GM18907 (cell line): ENCODE results near the gene ASRGL1.

Source experiments
- ATAC-seq: cut with Tn5 transposase; IDR thresholded peaks from one replicate; pipeline ENCODE4 v1.9.1; 2021; ENCODE audit warnings: mild to moderate bottlenecking, moderate library complexity; ENCODE audit not compliant: unreplicated experiment

Gene ASRGL1

DNA sequence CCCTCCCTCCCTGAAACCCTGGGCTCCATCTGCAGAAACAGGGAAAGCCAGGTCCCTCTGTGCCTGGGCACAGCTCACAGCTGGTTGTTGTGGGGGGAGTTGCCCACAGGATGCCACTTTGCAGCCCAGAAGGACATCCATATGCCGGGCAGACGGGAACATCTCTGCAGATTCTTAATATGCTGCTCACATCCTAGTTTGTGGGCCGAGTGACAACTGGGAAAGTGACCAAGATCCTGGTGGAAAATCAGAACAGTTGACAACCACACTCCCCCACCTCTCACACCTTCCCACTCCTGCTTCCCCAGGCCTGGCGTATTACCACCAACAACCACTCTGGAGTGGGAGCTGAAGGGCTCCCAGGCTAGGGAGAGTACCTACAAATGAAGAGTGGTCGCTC, 74.3 kb downstream of the ASRGL1 start:
- no peak for ATAC-seq

DNA sequence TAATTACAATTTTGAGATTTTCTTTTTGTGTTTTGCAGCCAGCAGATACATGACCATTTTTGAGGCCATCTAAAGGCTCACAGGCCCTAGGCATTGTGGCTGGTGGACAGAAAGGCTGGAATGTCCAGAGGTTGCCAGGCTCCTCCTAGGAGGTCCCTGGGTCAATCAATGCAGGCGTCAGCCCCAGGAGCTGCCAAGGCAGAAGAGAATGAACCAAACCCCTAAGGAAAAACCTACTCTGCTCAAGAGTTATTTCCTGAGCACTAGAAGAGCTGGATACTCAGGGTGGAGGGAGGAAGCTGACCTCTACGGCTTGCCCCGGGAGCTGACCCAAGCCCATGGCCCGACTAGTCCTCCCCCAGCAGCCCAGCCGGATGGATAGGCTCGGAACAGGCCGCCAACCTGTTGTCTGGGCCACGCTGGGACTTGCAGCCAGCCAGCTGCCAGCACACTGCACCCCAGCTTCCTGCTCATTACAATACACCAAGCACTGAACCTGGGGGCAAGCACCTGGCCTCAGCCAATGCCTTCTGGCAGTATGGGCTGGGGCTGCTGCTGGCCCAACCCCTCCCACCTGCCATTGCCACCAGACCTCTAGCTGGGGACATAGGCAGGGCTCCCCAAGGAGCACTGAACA, 75.9 kb downstream of the ASRGL1 start:
- no peak for ATAC-seq

DNA sequence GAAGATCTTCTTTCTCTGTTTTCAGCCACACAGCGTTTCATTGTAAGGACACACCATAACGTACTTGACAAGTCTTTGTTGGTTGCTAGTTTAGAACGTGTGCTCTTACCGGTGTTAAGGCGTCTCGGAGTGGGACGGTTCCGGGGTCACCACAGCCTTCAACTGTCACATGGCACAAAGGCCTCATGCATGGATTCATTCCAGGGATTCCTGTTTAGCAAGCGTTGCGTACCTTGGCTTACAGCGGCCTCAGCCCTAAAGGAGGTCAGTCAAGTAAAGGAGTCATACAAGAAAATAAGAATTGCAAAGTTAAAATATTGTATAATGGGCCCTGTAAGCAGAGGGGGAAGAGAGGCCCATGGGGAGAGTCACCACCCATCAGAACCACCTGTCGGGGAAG, 79.3 kb downstream of the ASRGL1 start:
- ATAC-seq = no peak

DNA sequence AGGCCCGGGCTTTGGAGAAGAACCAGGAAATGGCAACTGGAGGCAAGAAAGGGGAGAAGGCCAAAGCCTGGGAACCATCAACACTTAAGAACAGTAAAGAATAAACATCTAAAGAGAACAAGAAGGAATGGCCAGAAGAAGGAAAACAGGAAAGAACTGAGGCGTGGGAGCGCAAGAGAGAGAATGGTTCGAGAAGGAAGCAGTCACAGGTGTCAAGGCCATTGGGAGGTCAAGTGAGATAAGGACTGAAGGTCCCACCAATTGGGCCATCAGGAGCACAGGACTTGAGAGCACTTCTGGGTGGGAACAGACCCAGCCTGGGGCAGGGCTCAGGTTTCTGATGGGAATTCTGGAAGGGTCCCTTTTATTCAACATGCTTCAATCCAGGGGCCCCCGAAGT, 80.9 kb downstream of the ASRGL1 start:
- no peak for ATAC-seq

DNA sequence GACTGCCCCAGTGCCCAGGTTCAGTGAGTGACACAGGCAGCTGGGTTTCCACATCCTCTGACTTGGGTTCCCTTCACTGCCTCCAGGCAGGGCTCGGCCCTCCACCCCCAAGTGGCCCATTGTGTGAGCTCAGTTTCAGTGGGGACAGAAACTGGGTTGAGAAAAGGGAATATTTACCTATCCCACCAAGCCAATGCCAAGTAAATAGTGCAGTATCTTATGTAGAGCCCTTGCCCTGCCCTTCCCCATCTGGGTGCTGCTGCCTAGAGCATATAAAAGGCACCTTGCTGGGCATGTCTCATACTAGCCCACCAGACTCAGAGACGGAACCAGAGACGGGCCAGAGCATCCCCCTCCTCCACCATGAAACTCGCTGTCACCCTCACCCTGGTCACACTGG, 81.5 kb downstream of the ASRGL1 start, which contains the start of gene SCGB1A1:
SCGB1A1 (plus strand) TSS at position 301 of the 400 bp plus-strand sequence; CDS start at position 364, 63 bp downstream.
- no peak for ATAC-seq

DNA sequence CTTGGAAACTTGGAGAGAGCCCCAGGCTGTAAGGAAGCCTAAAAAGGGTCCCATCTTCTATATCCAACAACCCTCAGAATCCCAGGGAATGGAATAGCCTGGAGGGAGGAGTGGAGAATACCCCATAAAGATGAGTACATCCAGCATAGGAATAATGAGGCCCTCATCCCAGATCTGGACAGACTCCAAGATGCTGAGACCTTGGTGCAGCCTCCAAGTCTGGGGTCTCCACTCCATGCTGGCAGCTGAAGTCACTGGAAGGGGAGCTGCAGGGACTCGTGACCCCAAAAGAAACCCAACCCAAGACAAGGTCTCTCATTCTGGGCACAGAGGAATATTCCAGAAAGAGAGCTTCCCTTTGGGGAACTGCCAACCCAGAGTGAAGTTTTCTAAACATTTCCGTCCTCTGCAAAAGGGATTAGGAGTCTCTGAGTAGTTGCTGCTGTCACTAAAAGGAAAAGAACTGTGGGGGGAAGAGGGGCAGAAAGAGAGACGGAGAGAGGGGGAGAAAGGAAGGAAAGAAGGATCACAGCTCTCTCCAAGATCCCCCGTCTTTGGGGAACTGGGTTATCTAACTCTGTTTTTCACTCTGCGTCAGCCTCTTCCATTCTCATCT, 82.2 kb downstream of the ASRGL1 start:
- ATAC-seq = no peak

DNA sequence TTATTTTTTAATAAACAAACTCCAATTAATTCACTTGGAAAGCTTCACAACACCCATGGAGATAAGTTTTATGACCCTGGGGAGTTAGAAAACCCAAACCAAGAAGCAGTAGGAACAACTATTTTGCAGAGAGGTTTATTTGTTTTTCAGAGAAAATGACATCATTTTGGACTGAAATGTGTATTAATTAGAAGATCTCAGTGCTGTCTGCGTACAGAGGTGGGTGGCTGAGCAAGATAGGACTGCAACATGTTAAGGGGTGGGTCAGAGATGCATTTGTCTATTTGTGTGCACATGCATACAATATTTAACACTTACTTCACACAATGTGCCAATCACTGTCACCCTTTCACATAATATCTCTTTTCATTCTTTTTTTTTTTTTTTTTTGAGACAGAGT, 82.7 kb downstream of the ASRGL1 start:
- no peak for ATAC-seq

DNA sequence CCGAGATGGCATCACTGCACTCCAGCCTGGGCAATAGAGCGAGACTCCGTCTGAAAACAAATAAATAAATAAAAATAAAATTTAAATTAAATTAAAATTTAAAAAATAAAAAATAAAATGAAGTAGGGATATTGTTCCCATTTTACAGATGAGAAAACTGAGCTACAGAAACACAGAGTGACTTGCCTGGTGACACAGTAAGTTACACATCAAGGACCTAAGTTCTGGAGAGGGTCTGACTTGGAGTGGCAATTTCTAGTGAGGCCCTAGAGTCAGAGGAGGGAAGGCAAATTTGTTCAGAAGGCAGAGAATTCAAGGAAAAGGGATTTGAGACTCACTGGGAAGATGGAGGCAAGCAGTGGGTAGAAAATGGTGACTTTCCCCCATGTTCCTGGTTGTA, 83.6 kb downstream of the ASRGL1 start:
- ATAC-seq = no peak

DNA sequence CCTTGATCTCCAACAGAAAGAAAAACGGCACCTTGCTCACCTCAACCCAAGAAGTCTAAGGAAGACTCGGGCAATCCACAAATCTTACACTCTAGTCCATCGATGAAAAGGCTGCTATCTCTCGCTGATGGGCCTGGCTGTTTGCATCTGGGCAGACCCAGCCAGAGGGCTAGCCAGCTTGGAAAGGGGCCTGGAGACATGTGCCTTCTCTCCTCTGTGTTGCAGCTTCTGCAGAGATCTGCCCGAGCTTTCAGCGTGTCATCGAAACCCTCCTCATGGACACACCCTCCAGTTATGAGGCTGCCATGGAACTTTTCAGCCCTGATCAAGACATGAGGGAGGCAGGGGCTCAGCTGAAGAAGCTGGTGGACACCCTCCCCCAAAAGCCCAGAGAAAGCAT, 84.7 kb downstream of the ASRGL1 start:
- no peak for ATAC-seq

DNA sequence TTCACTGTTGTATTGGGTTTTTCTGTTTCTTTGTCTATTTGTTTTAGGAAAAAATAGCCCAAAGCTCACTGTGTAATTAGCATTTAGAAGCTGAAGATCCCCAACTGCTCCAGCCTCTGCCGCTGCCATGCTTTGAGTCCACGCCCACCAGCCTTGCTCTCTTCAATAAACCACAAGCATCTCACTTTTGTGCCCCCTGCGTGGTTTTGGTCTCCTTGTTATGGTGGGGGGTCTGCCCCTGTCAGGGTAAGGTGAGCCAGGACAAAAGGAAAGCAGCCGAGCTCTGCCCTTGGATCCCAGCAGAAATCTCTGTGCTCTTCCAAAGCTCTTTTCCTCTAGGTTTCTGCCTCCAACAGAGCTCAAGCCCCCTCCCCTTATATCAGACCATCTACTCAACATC, 85.8 kb downstream of the ASRGL1 start:
- no peak for ATAC-seq

DNA sequence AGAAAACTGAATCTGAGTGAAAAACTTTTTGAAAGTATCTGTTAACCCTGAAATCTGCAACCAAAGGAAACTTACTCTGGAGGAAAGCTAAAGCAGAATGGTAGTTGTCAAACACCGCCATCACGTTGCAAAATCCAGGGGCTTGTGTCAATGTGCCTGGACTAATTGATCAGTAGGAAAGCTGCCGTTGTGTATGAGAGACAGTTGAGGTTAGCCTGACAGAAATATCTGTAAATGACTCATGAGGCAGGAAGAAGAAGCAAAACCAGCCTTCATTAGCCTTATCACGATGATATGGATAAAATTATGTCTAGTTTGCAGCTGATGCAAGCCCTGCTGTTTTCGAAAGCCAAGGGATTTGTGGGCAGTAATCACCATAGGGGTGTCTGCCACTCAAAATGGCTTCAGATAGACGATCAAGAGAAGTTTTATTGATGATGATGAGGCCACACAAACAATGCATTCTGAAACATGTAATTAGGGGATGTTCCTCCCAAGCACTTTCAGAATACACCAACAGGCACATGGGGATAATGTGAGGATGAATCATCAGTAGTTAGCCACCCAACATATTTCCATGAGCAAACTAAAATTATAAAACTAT, 90.5 kb downstream of the ASRGL1 start:
- no peak for ATAC-seq

DNA sequence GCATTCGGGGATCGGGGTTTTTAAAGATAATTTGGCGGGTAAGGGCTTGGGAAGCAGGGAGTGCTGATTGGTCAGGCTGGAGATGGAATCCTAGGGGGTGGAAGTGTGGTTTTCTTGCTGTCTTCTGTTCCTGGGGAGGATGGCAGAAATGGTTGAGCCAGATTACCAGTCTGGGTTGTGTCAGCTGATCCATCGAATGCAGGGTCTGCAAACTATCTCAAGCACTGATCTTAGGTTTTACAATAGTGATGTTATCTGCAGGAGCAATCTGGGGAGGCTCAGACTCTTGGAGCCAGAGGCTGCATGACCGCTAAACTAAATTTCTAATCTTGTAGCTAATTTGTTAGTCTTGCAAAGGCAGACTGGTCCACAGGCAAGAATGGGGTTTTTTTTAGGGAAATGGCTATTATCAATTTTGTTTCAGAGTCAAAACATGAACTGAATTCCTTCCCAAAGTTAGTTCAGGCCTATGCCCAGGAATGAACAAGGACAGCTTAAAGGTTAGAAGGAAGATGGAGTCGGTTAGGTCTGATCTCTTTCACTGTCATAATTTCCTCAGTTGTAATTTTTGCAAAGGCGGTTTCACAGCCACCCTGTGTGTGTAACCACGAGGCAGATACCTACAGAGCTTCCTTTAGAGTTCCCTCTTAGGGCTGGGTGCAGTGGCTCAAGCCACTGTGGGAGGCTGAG, 91.8 kb downstream of the ASRGL1 start:
- no peak for ATAC-seq

DNA sequence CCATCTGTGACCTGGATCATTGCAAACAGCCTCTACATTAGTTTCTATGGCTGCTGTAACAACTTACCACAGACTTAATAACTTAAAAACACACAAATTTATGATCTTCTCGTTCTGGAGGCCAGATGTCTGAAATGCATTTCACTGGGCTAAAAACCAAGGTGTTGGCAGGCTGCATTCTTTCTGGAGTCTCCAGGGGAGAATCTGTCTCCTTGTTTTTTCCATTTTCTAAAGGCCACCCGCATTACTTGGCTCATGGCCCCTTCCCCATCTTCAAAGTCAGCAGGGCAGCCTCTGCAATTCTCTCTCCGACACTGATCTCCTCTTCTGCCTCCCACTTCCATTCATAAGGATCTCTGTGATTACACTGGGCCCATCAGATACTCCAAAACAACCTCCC, 93.2 kb downstream of the ASRGL1 start:
- ATAC-seq = no peak

DNA sequence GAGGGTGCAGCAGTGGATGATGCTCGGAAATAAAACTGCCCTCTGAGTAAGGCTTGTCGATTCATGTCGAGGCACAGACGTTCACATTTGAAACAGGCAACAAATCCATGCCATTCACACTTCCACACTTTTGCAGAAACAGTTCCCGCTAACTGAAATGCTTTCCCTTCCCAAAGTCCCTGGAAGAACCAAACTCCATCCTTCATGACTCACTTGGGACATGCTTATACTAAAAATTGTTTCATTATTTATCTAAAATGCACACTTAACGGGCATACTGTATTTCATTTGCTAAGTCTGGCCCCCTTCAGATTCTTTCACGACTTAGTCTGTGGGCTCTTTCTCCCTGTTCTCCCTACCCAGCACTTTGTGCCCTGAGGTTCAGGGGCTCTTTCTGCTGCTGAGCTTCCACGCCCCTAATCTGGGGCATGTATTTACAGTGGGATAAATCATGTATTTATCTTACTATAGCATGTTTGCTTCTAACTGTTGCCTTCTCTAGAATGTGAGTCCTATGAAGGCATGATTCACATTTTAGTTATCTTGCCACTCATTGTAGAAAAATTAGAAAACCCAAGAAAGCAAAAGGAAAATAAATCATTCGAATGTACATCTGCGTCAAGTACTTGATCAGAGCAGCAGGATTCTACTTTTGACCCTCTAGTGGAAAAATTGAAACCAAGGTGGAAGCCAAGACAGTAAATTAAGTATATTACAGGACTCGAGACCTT, 94.1 kb downstream of the ASRGL1 start:
- ATAC-seq = no peak

DNA sequence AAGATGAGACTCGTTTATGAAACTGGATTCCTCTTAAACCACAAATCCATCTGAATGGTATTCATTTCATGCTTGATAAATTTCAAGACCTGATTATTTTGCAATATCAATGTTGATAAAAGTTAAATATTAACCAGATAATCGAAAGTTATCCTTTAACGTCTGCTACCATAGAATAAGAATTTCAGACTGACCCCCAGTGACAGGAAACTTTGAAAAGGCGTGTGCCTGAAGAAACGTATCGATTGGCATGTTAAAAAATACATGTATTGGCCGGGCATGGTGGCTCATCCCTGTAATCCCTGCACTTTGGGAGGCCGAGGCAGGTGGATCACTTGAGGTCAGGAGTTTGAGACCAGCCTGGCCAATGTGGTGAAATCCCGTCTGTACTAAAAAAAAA, 95.4 kb downstream of the ASRGL1 start:
- ATAC-seq = no peak

DNA sequence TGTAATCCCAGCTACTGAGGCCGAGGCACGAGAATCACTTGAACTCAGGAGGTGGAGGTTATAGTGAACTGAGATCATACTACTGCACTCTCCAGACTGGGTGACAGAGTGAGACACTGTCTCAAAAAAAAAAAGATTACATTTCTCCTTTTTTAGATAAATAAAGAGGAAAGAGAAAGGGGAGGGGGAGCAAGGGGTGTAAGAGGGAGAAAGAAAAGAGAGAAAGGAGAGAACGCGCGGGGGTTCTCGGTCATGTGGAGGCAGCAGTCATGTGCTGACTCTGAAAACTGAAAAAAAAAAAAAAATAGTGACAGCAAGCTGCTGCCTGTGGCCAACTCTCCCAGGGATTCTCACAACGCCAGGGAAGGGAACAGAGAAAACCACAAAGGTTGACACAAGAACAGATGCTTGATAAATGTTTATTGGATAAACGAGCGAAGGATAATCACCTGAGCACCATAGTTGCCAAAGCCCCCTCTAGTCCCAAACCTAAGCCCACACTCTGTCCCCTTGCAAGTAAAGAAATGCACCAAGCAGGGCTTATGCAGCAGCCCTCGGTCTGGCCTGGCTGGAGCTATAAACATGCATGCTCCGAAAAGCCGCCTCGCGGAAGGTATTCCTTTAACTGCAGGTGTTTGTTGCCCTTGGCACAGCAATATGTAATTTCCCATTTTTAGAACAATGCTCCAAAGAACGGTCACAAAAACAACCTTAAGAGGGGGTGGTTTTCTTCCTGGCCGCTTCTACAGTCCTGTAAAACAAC, 96.1 kb downstream of the ASRGL1 start:
- no peak for ATAC-seq

DNA sequence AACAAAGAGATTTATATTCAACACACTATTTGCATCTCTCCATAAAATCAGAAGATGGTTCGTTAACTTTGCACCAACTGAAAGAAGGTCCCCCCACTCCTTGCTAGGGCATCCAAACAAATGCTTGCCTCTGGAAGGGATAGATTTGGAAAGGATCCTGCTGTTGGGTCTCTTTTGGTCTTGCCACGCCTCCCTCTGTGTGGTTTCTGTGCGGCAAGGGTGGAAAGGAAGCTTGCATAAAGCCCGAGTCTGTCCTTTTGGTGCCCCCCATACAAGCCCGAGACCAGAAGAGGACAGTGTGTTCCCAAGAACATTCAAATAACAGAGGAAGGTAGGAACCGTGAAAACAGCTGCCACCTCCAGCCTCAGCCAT, 96.6 kb downstream of the ASRGL1 start:
- ATAC-seq = no peak

DNA sequence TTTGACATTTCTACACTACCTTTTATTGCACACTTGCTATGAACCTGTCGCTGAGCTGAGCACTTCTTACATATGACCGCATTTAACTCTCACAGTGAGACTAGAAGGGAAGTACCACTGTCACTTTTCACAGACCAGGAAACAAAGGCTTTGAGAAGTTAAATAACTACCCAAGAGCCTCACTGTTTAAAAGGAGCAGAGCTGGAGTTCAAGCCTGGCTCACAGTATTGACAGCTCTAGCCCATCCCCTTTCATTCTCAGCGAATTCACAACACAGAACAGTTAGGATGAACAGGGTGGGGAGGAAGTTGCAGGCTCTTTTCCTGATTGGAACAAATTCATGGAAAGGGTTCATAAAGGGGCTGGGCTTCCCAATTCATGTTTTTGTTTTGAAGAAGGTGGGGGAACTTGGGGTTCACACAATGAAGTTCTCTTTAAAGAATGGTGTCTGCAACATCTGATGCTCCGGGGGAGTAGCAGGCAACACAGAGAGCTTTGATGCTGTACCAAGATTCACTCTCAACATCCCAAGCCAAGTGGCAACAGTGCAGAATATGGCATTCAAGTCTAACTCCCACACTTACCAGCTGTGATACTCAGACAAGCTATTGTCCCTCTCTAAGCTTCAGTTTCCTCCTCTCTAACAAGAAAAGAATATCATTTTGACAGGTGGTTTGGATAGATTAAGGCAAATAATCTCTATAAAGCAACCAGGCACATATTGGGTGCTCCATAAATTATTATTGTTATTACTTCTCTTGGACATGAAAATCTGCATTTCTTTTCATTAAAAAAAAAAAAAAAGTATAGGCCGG, 98.8 kb downstream of the ASRGL1 start:
- ATAC-seq = no peak

DNA sequence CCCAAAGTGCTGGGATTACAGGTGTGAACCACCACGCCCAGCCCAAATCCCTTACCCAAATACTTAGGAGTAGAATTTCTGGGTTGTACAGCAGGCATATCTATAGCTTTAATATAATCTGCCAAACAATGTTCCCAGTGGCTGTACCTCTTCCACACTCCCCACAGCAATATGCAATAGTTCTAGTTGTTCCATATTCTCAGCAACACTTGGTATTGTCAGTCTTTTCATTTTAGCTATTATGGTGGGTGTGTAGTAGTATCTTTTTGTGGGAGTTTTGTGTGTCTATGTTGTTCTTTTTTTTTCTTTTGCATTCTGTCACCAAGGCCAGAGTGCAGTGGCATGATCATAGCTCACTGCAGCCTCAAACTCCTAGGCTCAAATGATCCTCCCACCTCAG, 100.4 kb downstream of the ASRGL1 start:
- ATAC-seq = no peak

DNA sequence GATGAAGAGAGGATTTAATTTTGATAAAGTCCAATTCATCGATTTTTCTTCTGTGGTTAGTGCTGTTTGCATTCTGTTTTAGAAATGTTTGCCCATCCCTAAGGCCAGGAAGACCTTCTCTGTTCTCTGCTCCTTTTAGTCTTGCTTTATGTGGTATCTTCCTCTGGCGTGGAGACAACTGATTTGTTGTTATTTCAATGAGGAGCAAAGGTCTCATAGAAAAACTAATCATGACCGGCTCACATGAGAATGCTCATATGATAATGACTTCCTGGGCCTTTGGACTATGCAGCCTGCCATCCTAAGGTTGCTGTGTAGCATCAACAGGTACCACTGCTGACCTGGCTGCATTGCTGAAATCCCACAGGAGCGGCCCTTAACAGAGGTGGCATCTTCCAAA, 101.4 kb downstream of the ASRGL1 start:
- ATAC-seq = no peak
